ENCODE data around the gene DHRSX. TPM values are rescaled to one million over a fixed set of nuclear protein-coding genes. Genes with fewer than 3 reads are reported as not detected.

DHRSX gene
- total RNA-seq, 1 donor from 2014 or later = 30.4 TPM

DNA sequence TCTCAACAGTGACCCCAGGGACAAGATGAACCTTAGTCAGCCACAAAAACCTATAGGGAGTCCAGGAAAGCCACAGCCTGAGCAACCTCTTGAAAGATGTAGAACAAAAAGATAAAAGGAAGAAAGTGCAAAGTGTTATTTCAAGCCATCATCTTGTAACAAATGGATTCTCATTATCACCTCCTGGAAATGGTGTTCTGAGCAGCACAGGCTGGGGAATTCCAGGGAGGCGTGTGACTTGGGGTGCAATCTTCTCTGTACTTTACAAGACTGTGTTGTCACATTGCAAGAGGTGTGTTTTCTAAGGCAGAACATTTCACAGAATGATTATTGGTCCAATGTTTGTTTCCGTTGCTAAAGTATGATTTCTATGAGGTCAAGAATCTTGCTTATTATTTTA is 214.0 kb downstream of the DHRSX start:
- Histone ChIP-seq H4K20me1 (ENCODE audit: insufficient read depth, low read length) (peaks cover 5% of the 10 kb centered on the region), H2AFZ (ENCODE audit: low read depth, low read length) (no peak overlapping the region), H3K27ac (ENCODE audit: low read depth, low read length) (no peak overlapping the region), H3K9me3 (ENCODE audit: insufficient read depth, low read depth, low read length) (no peaks in the 10 kb centered on the region), H3K27me3 (ENCODE audit: insufficient read depth, low read length) (no peaks in the 10 kb centered on the region), H3K4me1 (ENCODE audit: insufficient read depth, low read length) (no peaks in the 10 kb centered on the region), H3K4me3 (ENCODE audit: insufficient read depth, low read depth, low read length) (no peak overlapping the region), H3K36me3 (ENCODE audit: insufficient read depth, low read length) (no peaks in the 10 kb centered on the region), H3K79me2 (ENCODE audit: insufficient read depth, low read length) (no peaks in the 10 kb centered on the region), H3K9ac (ENCODE audit: low read length) (no peak overlapping the region), H3K4me2 (ENCODE audit: low read length) (no peak overlapping the region)
- DNase-seq (ENCODE audit: low read depth) (no peak), FAIRE-seq (no peak)
- H3K4me3 Mint-ChIP-seq (ENCODE audit: unreplicated experiment) = no peak overlapping the region
- H3K27me3 Mint-ChIP-seq (ENCODE audit: low read depth, unreplicated experiment) = no peaks in the 10 kb centered on the region
- TF ChIP-seq, protein P1, sequence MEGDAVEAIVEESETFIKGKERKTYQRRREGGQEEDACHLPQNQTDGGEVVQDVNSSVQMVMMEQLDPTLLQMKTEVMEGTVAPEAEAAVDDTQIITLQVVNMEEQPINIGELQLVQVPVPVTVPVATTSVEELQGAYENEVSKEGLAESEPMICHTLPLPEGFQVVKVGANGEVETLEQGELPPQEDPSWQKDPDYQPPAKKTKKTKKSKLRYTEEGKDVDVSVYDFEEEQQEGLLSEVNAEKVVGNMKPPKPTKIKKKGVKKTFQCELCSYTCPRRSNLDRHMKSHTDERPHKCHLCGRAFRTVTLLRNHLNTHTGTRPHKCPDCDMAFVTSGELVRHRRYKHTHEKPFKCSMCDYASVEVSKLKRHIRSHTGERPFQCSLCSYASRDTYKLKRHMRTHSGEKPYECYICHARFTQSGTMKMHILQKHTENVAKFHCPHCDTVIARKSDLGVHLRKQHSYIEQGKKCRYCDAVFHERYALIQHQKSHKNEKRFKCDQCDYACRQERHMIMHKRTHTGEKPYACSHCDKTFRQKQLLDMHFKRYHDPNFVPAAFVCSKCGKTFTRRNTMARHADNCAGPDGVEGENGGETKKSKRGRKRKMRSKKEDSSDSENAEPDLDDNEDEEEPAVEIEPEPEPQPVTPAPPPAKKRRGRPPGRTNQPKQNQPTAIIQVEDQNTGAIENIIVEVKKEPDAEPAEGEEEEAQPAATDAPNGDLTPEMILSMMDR (IDR thresholded peaks at IDR 0.05; ENCODE audit: insufficient read depth, low read depth, low read length) = no peak
- no peak for TF ChIP-seq EZH2 (IDR thresholded peaks at IDR 0.05; ENCODE audit: insufficient read depth, low read length)
- no peaks in the 10 kb centered on the region for H3K4me1 Mint-ChIP-seq (ENCODE audit: low read depth, unreplicated experiment)
- H3K27ac Mint-ChIP-seq (ENCODE audit: unreplicated experiment) = no peak overlapping the region
- H3K9me3 Mint-ChIP-seq (ENCODE audit: unreplicated experiment) = peaks cover 8% of the 10 kb centered on the region
- peaks cover 37% of the 10 kb centered on the region for H3K36me3 Mint-ChIP-seq (ENCODE audit: low read depth, unreplicated experiment)

DNA sequence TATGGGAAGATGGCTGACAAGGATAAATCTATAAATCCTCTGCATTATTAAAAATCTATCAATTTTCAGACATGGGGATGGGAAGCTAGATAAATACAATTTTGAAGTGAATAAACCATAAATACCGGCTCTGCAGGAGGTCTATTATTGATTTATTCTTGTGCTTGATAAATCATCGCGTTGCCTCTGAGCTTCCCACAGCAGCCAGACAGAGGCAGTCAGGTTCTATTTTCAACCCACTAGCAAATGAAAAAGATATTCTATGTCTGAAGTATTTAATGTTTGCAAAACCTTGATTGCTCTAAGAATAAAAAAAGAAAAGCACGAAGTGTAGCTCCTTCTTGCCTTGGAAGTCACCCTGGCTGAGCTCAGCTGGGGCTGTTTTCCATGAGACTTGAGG is 216.2 kb downstream of the DHRSX start:
- Histone ChIP-seq H3K36me3 (ENCODE audit: insufficient read depth, low read length) (no peaks in the 10 kb centered on the region), H3K9ac (ENCODE audit: low read length) (no peak overlapping the region), H4K20me1 (ENCODE audit: insufficient read depth, low read length) (peaks cover 5% of the 10 kb centered on the region), H3K4me1 (ENCODE audit: insufficient read depth, low read length) (no peaks in the 10 kb centered on the region), H3K79me2 (ENCODE audit: insufficient read depth, low read length) (no peaks in the 10 kb centered on the region), H3K27ac (ENCODE audit: low read depth, low read length) (no peak overlapping the region), H3K9me3 (ENCODE audit: insufficient read depth, low read depth, low read length) (no peaks in the 10 kb centered on the region), H3K27me3 (ENCODE audit: insufficient read depth, low read length) (no peaks in the 10 kb centered on the region), H3K4me2 (ENCODE audit: low read length) (no peak overlapping the region), H2AFZ (ENCODE audit: low read depth, low read length) (no peak overlapping the region), H3K4me3 (ENCODE audit: insufficient read depth, low read depth, low read length) (no peak overlapping the region)
- FAIRE-seq (no peak), DNase-seq (ENCODE audit: low read depth) (no peak)
- peaks cover 27% of the 10 kb centered on the region for H3K36me3 Mint-ChIP-seq (ENCODE audit: low read depth, unreplicated experiment)
- H3K4me3 Mint-ChIP-seq (ENCODE audit: unreplicated experiment) = no peak overlapping the region
- no peak for TF ChIP-seq EZH2 (IDR thresholded peaks at IDR 0.05; ENCODE audit: insufficient read depth, low read length)
- TF ChIP-seq, protein P1 (IDR thresholded peaks at IDR 0.05; ENCODE audit: insufficient read depth, low read depth, low read length) = no peak
- no peaks in the 10 kb centered on the region for H3K27me3 Mint-ChIP-seq (ENCODE audit: low read depth, unreplicated experiment)
- no peak overlapping the region for H3K27ac Mint-ChIP-seq (ENCODE audit: unreplicated experiment)
- H3K9me3 Mint-ChIP-seq (ENCODE audit: unreplicated experiment) = peaks cover 8% of the 10 kb centered on the region
- H3K4me1 Mint-ChIP-seq (ENCODE audit: low read depth, unreplicated experiment) = no peaks in the 10 kb centered on the region

DNA sequence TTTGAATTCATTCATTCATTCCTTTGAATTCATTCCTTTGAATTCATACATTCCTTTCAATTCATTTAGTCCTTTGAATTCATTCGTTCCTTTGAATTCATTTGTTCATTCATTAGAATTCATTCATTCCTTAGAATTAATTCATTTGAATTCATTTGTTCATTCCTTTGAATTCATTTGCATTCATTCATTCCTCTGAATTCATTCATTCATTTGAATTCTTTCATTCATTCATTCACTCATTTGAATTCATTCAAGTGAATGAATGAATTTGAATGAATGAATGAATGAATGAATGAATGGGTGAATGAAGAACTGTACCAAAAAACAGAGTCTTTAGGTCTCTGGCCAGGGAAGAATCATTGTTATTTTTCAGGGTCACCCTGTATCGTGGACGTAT is 216.6 kb downstream of the DHRSX start:
- peaks cover 27% of the 10 kb centered on the region for H3K36me3 Mint-ChIP-seq (ENCODE audit: low read depth, unreplicated experiment)
- no peaks in the 10 kb centered on the region for H3K79me2 ChIP-seq (ENCODE audit: insufficient read depth, low read length)
- H3K4me1 Mint-ChIP-seq (ENCODE audit: low read depth, unreplicated experiment) = no peaks in the 10 kb centered on the region
- FAIRE-seq (no peak), DNase-seq (ENCODE audit: low read depth) (no peak)
- no peak overlapping the region for H3K27ac Mint-ChIP-seq (ENCODE audit: unreplicated experiment)
- TF ChIP-seq EZH2 (IDR thresholded peaks at IDR 0.05; ENCODE audit: insufficient read depth, low read length) = no peak
- TF ChIP-seq, protein P1 (IDR thresholded peaks at IDR 0.05; ENCODE audit: insufficient read depth, low read depth, low read length) = no peak
- H3K27ac ChIP-seq (ENCODE audit: low read depth, low read length) = no peak overlapping the region
- H2AFZ ChIP-seq (ENCODE audit: low read depth, low read length) = no peak overlapping the region
- no peaks in the 10 kb centered on the region for H3K9me3 ChIP-seq (ENCODE audit: insufficient read depth, low read depth, low read length)
- H3K4me2 ChIP-seq (ENCODE audit: low read length) = no peak overlapping the region
- H3K36me3 ChIP-seq (ENCODE audit: insufficient read depth, low read length) = no peaks in the 10 kb centered on the region
- peaks cover 5% of the 10 kb centered on the region for H4K20me1 ChIP-seq (ENCODE audit: insufficient read depth, low read length)
- no peak overlapping the region for H3K4me3 ChIP-seq (ENCODE audit: insufficient read depth, low read depth, low read length)
- H3K27me3 ChIP-seq (ENCODE audit: insufficient read depth, low read length) = no peaks in the 10 kb centered on the region
- no peak overlapping the region for H3K9ac ChIP-seq (ENCODE audit: low read length)
- H3K27me3 Mint-ChIP-seq (ENCODE audit: low read depth, unreplicated experiment) = no peaks in the 10 kb centered on the region
- no peaks in the 10 kb centered on the region for H3K4me1 ChIP-seq (ENCODE audit: insufficient read depth, low read length)
- H3K9me3 Mint-ChIP-seq (ENCODE audit: unreplicated experiment) = peaks cover 8% of the 10 kb centered on the region
- H3K4me3 Mint-ChIP-seq (ENCODE audit: unreplicated experiment) = no peak overlapping the region
